Epithelial cell of esophagus (primary cell): ENCODE measurements around the gene MAP4K3.

ENCODE experiments used
- DNase-seq: peaks from one replicate; pipeline ENCODE4 v3.0.0; 2010; ENCODE audit warnings: low read depth
- H3K4me3 ChIP-seq: 2 replicates; pipeline ENCODE4 v1.5.1; 2011; ENCODE audit warnings: mild to moderate bottlenecking, low read length, control low read depth
- TF ChIP-seq, protein P1 (sequence below): IDR thresholded peaks from 2 replicates; pipeline ENCODE4 v1.5.1; 2011; ENCODE audit warnings: low read depth, mild to moderate bottlenecking, low read length, control low read depth, inconsistent platforms; ENCODE audit not compliant: insufficient read depth; ENCODE audit errors: missing control alignments

The MAP4K3 gene

DNA sequence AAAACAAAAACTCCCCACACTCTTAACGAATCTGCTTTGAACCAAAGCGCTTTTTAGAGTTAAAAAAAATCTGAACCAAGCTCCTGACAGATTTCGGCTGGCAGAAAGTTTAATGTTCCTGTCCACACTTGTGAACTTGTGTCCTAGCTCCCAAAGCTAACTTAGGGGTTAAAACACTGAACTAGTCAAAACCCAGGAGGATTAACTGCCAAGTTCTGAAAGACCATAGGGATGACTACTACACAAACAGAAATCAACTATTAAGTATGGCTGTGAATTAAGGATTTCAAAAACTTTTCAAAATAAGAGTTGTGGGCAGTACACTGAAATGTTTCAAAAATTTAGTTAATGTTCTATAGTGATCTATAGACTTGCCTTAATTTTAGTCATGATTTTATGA is 167.1 kb downstream of the MAP4K3 start:
- DNase-seq = no peak
- TF ChIP-seq, protein P1, sequence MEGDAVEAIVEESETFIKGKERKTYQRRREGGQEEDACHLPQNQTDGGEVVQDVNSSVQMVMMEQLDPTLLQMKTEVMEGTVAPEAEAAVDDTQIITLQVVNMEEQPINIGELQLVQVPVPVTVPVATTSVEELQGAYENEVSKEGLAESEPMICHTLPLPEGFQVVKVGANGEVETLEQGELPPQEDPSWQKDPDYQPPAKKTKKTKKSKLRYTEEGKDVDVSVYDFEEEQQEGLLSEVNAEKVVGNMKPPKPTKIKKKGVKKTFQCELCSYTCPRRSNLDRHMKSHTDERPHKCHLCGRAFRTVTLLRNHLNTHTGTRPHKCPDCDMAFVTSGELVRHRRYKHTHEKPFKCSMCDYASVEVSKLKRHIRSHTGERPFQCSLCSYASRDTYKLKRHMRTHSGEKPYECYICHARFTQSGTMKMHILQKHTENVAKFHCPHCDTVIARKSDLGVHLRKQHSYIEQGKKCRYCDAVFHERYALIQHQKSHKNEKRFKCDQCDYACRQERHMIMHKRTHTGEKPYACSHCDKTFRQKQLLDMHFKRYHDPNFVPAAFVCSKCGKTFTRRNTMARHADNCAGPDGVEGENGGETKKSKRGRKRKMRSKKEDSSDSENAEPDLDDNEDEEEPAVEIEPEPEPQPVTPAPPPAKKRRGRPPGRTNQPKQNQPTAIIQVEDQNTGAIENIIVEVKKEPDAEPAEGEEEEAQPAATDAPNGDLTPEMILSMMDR = no peak
- H3K4me3 ChIP-seq = no peak overlapping the region

- TF ChIP-seq, protein P1 = no peak
- H3K4me3 ChIP-seq = no peak overlapping the region
- DNase-seq = no peak
Observed at GRCh38 chr2:39266916-39267434, 170.1 kb downstream of the MAP4K3 start.

DNA sequence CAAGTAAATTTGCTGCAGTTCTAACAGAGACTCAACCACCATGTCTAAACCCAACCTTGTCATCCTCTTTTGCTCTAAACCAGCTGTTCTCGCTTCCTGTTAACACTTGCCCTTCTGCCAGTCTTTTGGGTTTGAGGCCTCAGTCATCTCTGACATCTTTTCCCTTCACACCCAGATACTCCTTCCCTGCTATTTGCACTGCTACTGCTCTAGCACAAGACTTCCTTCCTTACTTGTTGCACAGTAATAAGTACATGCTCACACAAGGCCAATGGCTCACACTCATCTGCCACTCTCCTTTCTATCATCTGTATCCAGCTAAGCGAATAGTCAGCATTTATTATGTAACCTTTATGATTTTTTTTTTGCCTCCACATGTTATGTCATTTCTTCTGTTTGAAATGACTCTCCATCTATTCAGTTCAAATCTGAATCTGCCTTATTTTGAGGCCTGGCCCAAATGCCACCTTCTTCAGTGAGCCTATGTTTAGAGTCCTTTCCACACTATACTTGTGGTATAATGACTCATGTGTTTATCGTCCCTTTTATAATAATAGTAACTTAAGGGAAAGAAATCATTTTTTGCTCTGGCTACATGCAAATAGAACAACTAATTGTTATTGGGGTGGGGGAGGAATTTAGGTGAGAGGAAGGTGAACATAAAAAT is 170.8 kb downstream of the MAP4K3 start:
- TF ChIP-seq, protein P1 = no peak
- peak; percentile 45 for DNase-seq
- H3K4me3 ChIP-seq = no peak overlapping the region

DNA sequence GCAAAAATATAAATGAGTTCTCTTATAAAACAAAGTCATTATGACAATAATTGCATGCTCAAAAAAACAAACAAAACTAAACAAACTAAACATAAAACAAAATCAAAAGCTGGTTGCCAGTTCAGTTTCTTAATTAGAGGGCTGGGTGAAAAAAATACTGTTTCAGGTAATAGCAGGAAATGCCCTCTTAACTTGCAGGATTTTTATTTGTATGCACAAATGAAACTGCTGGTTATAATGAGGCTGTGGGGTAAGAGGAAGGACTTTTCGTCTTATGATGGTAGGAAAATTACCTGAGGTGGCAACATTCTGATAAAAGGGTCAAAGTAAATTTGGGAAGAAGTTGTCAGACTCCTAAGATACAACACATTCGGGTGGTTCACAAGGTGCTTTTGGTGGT is 171.8 kb downstream of the MAP4K3 start:
- TF ChIP-seq, protein P1 = no peak
- H3K4me3 ChIP-seq = no peak overlapping the region
- DNase-seq = no peak

- TF ChIP-seq, protein P1 = no peak
- no peak overlapping the region for H3K4me3 ChIP-seq
- DNase-seq = no peak
Observed at GRCh38 chr2:39264733-39265132, 172.4 kb downstream of the MAP4K3 start.

DNA sequence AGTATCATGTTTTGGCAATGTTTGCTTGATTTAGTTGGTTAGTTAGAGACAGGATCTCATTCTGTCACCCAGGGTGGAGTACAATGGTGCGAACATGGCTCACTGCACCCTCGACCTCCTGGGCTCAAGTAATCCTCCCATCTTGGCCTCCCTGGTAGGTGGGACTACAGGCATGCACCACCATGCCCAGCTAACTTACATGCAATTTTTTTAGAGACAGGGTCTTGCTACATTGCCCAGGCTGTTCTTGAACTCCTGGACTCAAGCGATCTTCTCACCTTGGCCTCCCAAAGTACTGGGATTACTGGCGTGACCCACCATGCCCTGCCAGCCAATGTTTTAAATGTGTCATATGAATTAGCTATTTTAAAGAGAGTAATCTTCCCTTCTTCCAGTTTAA is 177.0 kb downstream of the MAP4K3 start:
- H3K4me3 ChIP-seq = no peak overlapping the region
- no peak for DNase-seq
- TF ChIP-seq, protein P1 = no peak

- DNase-seq = no peak
- no peak overlapping the region for H3K4me3 ChIP-seq
- TF ChIP-seq, protein P1 = no peak
Observed at GRCh38 chr2:39256040-39256439, 181.0 kb downstream of the MAP4K3 start.
